SU-DHL-6 (cell line): ENCODE results near the gene CROCC.
"Not testable (repeated sequence)": the region's sequence is repeated elsewhere in the genome, so short reads cannot be mapped to it uniquely, and the experiment has no call there.

Experiments
- H2AFZ ChIP-seq: fragments of 200-600 bp; sonication (generic); 2 replicates; pipeline ENCODE4 v1.6.1; 2014; ENCODE audit warnings: low read depth, mild to moderate bottlenecking, moderate library complexity, mixed read lengths, antibody characterized with exemption, low read length; ENCODE audit not compliant: severe bottlenecking
- H3F3A ChIP-seq: fragments of 200-600 bp; shearing (Covaris generic); 2 replicates; pipeline ENCODE4 v1.6.0; 2016; ENCODE audit warnings: antibody characterized with exemption, mild to moderate bottlenecking; ENCODE audit not compliant: insufficient read depth
- H3K27ac ChIP-seq: fragments of 200-600 bp; sonication (generic); 2 replicates; pipeline ENCODE4 v1.5.1; 2016; ENCODE audit warnings: low read depth, mild to moderate bottlenecking, low read length, moderate library complexity, mixed read lengths
- H3K27me3 ChIP-seq: fragments of 200-600 bp; sonication (generic), shearing (Covaris generic); 2 replicates; pipeline ENCODE4 v1.6.0; 2014; ENCODE audit warnings: mild to moderate bottlenecking, low read length
- H3K36me3 ChIP-seq: fragments of 200-600 bp; sonication (generic); 2 replicates; pipeline ENCODE4 v1.6.1; 2014; ENCODE audit warnings: mild to moderate bottlenecking, low read length, mixed read lengths
- H3K4me2 ChIP-seq: fragments of 300-600, 200-600 bp; shearing (Covaris generic), sonication (generic); 2 replicates; pipeline ENCODE4 v1.6.0; 2014; ENCODE audit warnings: low read length, low read depth, mild to moderate bottlenecking; ENCODE audit not compliant: poor library complexity, severe bottlenecking
- H3K4me3 ChIP-seq: fragments of 200-600 bp; sonication (generic); 2 replicates; pipeline ENCODE4 v1.5.1; 2014; ENCODE audit warnings: antibody characterized with exemption, low read length, mild to moderate bottlenecking, mixed read lengths; ENCODE audit not compliant: insufficient read depth, poor library complexity, severe bottlenecking
- H3K79me2 ChIP-seq: fragments of 200-600 bp; sonication (generic); 2 replicates; pipeline ENCODE4 v1.6.1; 2014; ENCODE audit warnings: mild to moderate bottlenecking, low read length, moderate library complexity; ENCODE audit not compliant: insufficient read depth
- H3K9ac ChIP-seq: fragments of 200-600 bp; sonication (generic); 2 replicates; pipeline ENCODE4 v1.7.0; 2014; ENCODE audit warnings: mild to moderate bottlenecking, low read length
- H3K9me2 ChIP-seq: fragments of 200-600 bp; sonication (generic); replicated peaks from 2 replicates; pipeline ENCODE4 v1.6.1; 2014; ENCODE audit warnings: low read length; ENCODE audit not compliant: insufficient read depth
- H3K9me3 ChIP-seq: fragments of 200-600 bp; sonication (generic); 2 replicates; pipeline ENCODE4 v1.6.1; 2014; ENCODE audit warnings: low read length, mixed read lengths; ENCODE audit not compliant: insufficient read depth
- H4K20me1 ChIP-seq: fragments of 200-600 bp; sonication (generic); 2 replicates; pipeline ENCODE4 v1.6.1; 2014; ENCODE audit warnings: low read depth, mild to moderate bottlenecking, antibody characterized with exemption, low read length, moderate library complexity, mixed read lengths
- EZH2phosphoT487 ChIP-seq: fragments of 200-600 bp; sonication (generic), shearing (Covaris generic); conservative IDR thresholded peaks from 2 replicates; pipeline ENCODE4 v1.6.1; 2018; ENCODE audit warnings: mild to moderate bottlenecking, antibody characterized with exemption, low read length, moderate library complexity, mixed read lengths
- TF ChIP-seq, protein P1 (sequence below): fragments of 200-600 bp; sonication (generic); IDR thresholded peaks from one replicate; pipeline ENCODE4 v1.5.1; 2017; ENCODE audit warnings: antibody characterized with exemption, mild to moderate bottlenecking, low read length, moderate library complexity; ENCODE audit not compliant: insufficient read depth, poor library complexity, severe bottlenecking

CROCC gene

DNA sequence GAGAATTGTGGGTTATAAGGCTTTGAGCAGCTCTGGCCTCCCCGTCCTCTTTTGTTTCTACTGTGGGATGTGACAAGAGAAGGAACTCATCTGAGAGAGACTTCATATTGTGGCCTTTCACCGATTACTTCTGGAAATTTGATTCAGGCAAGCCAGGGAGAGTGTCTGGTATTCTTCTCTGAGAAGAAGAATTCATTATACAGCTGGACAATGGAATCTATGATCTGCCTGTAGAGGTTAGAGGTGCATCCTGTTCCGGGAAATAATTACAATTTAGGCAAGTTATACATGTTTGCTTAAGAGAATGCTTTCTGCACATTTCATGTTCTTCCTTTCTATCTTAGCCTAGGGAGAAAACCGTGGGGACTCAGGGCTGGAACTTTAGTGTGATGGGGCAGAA lies 38.7 kb upstream of the CROCC start:
- H3F3A ChIP-seq = no peaks in the 10 kb centered on the region
- H3K27ac ChIP-seq = no peak overlapping the region
- TF ChIP-seq, protein P1, sequence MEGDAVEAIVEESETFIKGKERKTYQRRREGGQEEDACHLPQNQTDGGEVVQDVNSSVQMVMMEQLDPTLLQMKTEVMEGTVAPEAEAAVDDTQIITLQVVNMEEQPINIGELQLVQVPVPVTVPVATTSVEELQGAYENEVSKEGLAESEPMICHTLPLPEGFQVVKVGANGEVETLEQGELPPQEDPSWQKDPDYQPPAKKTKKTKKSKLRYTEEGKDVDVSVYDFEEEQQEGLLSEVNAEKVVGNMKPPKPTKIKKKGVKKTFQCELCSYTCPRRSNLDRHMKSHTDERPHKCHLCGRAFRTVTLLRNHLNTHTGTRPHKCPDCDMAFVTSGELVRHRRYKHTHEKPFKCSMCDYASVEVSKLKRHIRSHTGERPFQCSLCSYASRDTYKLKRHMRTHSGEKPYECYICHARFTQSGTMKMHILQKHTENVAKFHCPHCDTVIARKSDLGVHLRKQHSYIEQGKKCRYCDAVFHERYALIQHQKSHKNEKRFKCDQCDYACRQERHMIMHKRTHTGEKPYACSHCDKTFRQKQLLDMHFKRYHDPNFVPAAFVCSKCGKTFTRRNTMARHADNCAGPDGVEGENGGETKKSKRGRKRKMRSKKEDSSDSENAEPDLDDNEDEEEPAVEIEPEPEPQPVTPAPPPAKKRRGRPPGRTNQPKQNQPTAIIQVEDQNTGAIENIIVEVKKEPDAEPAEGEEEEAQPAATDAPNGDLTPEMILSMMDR = no peak
- no peak for TF ChIP-seq EZH2phosphoT487
- H4K20me1 ChIP-seq = no peaks in the 10 kb centered on the region
- no peak overlapping the region for H3K9ac ChIP-seq
- no peak overlapping the region for H3K4me2 ChIP-seq
- no peaks in the 10 kb centered on the region for H3K9me2 ChIP-seq
- H2AFZ ChIP-seq = no peak overlapping the region
- no peaks in the 10 kb centered on the region for H3K36me3 ChIP-seq
- no peaks in the 10 kb centered on the region for H3K27me3 ChIP-seq
- no peak overlapping the region for H3K4me3 ChIP-seq
- H3K9me3 ChIP-seq = no peaks in the 10 kb centered on the region
- H3K79me2 ChIP-seq = no peaks in the 10 kb centered on the region

DNA sequence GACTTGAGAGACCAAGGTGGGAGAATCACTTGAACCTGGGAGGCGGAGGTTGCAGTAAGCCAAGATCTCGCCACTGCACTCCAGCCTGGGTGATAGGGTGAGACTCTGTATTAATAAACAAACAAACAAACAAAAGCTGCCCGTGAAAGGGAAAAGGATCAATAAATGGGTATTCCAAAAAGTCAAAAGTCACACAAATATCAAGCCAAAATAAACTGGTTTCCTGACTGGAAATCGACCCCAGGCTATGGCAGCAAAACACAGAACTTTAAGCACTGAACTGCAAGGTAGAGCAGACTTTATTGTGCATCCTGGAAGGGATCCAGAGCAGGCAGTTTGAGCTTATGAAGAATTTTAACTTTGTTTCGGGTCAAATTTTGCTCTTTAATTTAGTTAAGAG lies 37.2 kb upstream of the CROCC start:
- not testable (repeated sequence) for H3K9ac ChIP-seq, H3K9me3 ChIP-seq, H3K4me3 ChIP-seq, H3K4me2 ChIP-seq, H2AFZ ChIP-seq, H3K79me2 ChIP-seq, H3F3A ChIP-seq, H3K27ac ChIP-seq, H3K9me2 ChIP-seq, H4K20me1 ChIP-seq, H3K36me3 ChIP-seq, H3K27me3 ChIP-seq

DNA sequence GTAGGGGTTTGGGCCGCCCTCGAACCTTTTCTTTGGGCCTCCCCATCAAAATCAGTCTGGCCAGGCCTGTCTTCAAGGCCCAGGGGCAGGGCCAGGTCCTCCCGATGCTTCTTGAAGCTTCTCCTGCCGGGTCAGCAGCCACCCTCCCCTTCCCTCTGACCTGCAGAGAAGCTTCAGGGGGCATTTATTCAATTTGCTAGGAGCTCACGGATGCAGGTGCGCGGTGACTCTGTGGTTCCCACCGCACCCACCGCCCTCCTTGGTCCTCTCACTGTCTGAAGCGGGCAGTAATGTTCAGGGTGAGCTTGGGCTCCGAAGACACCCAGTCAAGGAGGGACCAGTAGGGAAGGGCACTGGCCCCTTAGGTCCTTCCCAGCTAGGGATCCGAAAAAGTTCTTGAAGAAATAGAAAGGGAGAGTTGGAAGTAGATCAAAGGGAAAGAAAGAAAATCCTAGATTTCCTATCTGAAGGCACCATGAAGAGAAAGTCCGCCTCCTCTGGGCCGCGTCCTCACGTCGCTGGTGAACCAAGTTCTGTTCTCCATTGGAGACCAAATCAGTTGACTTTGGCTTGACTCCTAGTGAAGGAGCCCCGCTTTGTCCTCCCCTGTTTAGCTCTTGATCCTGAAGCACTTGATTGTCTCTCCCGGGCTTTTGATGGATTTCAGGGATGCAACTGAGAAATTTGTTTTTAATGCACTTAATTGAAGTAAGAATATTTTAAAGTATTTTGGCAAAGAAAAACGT lies 34.7 kb upstream of the CROCC start:
- no peaks in the 10 kb centered on the region for H3K27me3 ChIP-seq
- H3K79me2 ChIP-seq = no peaks in the 10 kb centered on the region
- H3K36me3 ChIP-seq = no peaks in the 10 kb centered on the region
- no peak overlapping the region for H3K4me3 ChIP-seq
- no peak overlapping the region for H3K4me2 ChIP-seq
- H2AFZ ChIP-seq = no peak overlapping the region
- H3K9me2 ChIP-seq = no peaks in the 10 kb centered on the region
- H3F3A ChIP-seq = no peaks in the 10 kb centered on the region
- H4K20me1 ChIP-seq = no peaks in the 10 kb centered on the region
- H3K9me3 ChIP-seq = no peaks in the 10 kb centered on the region
- no peak for TF ChIP-seq EZH2phosphoT487
- TF ChIP-seq, protein P1 = no peak
- H3K27ac ChIP-seq = no peak overlapping the region
- no peak overlapping the region for H3K9ac ChIP-seq
